ENCODE measurements around the gene ZNF678. TPM values are rescaled to one million over a fixed set of nuclear protein-coding genes. Genes with fewer than 3 reads are reported as not detected.
"Not testable (repeated sequence)": the region's sequence is repeated elsewhere in the genome, so short reads cannot be mapped to it uniquely, and the experiment has no call there.

The ZNF678 gene
- total RNA-seq, 1 donor from 2014 or later, result 9.7 TPM

GRCh38 chr1:227685807-227686206 lies 122.5 kb downstream of the ZNF678 start:
- ATAC-seq (no peak), DNase-seq (ENCODE audit: low spot score) (no peak)
- intact Hi-C loops (cut with DNase I), result no loop called here

- DNase-seq (ENCODE audit: low spot score) (no peak), ATAC-seq (no peak)
- intact Hi-C loops (cut with DNase I), result no loop called here
Measured at GRCh38 chr1:227697321-227697864, 134.0 kb downstream of the ZNF678 start.

GRCh38 chr1:227701631-227702030 lies 138.3 kb downstream of the ZNF678 start:
- intact Hi-C loops (cut with DNase I); DNase-seq (ENCODE audit: low spot score); ATAC-seq: not testable (repeated sequence)

- no peak for DNase-seq (ENCODE audit: low spot score)
- no peak for ATAC-seq
- intact Hi-C loops (cut with DNase I), result no loop called here
Measured at GRCh38 chr1:227707846-227708245, 144.5 kb downstream of the ZNF678 start.

- ATAC-seq (no peak), DNase-seq (ENCODE audit: low spot score) (no peak)
Measured at GRCh38 chr1:227709451-227709850, 146.1 kb downstream of the ZNF678 start.

GRCh38 chr1:227710474-227710873 lies 147.1 kb downstream of the ZNF678 start:
- ATAC-seq; DNase-seq (ENCODE audit: low spot score); intact Hi-C loops (cut with DNase I): not testable (repeated sequence)

More at GRCh38 chr1:227709451-227709850, 146.1 kb downstream of the ZNF678 start:
- intact Hi-C loops (cut with DNase I), result no loop called here

DNA sequence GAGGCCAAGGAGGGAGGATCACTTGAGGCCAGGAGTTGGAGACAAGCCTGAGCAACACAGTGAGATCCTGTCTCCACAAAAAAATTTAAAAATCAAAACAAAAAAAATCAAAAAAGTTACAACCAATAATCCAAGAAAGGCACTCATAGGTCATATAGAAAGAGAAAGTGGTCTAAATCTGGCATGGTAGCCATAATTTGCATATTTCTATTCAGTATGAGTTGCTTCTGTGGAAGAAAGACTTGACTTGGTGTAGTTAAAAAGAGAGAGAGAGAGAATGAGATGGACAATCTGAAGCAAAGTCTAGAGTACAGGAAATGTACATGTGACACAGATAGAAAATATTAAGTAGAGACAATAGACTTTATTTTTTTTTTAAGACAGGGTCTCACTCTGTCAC lies 149.3 kb downstream of the ZNF678 start:
- intact Hi-C loops (cut with DNase I), result no loop called here
- no peak for ATAC-seq
- no peak for DNase-seq (ENCODE audit: low spot score)

GRCh38 chr1:227718932-227719331 lies 155.6 kb downstream of the ZNF678 start:
- ATAC-seq, result no peak
- intact Hi-C loops (cut with DNase I), result no loop called here
- no peak for DNase-seq (ENCODE audit: low spot score)

DNA sequence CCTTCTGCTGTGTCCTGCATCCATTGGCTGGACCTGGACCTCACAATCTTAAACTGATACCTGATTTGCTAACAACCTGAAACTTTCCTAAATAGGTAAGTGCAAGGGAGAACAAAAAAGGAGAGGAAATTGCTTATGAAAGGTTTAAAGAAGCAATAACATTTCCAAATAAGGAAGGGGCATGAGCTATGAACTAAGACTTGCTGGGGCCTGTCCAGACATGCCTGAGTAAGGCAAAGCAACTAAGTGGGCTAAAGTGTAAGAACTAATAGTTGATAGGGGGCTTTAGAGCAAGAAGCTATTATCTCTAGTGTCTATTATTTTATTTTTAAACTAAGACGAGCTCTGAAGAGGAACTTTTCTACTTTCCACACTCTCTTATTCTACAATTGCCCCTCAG lies 160.1 kb downstream of the ZNF678 start:
- DNase-seq (ENCODE audit: low spot score), result no peak
- intact Hi-C loops (cut with DNase I), result no loop called here
- no peak for ATAC-seq

DNA sequence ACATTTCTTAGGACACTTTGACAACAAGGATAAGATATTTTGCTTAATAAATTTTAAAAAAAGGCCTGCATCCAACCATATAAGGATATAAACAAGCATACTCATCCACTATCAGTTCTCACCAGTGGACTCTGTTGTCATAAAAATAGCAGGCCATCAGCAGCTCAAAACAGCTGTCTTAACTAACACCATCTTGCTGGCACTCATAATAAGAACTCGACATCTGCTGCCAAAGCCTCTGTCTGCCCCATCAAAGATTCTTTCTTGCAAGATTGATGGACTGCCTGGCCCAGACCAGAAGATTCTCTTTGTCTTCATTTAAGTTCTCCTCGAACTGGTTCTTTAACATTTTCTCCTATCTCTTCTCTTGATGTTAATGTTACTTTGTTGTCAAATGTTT lies 161.7 kb downstream of the ZNF678 start:
- intact Hi-C loops (cut with DNase I), result no loop called here
- DNase-seq (ENCODE audit: low spot score) (no peak), ATAC-seq (no peak)

- ATAC-seq (no peak), DNase-seq (ENCODE audit: low spot score) (no peak)
- intact Hi-C loops (cut with DNase I), result no loop called here
Measured at GRCh38 chr1:227726318-227726717, 163.0 kb downstream of the ZNF678 start.

Other genes starting within 250 kb of the ZNF678 start
- 66.8 TPM for gene CDC42BPA, start 245.1 kb upstream of the ZNF678 start, total RNA-seq
- 13.4 TPM for gene JMJD4, start 171.7 kb downstream of the ZNF678 start, total RNA-seq
- 32.3 TPM for gene SNAP47, start 171.9 kb downstream of the ZNF678 start, total RNA-seq